ENCODE data around the gene VEZT.

GRCh38 chr12:95198914-95199313 is 18.7 kb upstream of the VEZT start:
- TF ChIP-seq CTCF (IDR thresholded peaks at IDR 0.05) (no peak), POLR2A (IDR thresholded peaks at IDR 0.05) (no peak)
